Common myeloid progenitor, CD34-positive (primary cell): ENCODE results near the gene COL4A2.

ENCODE experiments used
- CTCF ChIA-PET: fragments of 350-600 bp; sonication (Branson Sonifier 250); formaldehyde crosslinking; loops from one replicate; lab custom pipeline; 2021; ENCODE audit warnings: antibody characterized with exemption; lab: Charles Lee
- POLR2A ChIA-PET: fragments of 350-600 bp; sonication (Branson Sonifier 250); formaldehyde crosslinking; loops from one replicate; lab custom pipeline; 2021; ENCODE audit warnings: antibody characterized with exemption; lab: Charles Lee
- DNase-seq, 3 donors: peaks; one replicate each; pipeline versions ENCODE4 v3.0.0 to v3.0.0-alpha.2; 2013
- H3K27ac ChIP-seq, 2 experiments: 1 replicate in 1 of 2; 2 replicates in 1 of 2; pipeline ENCODE4 v1.7.0; 2013; ENCODE audit warnings: inconsistent platforms in 2 of 2, low read length in 2 of 2, mild to moderate bottlenecking in 2 of 2, low read depth in 1 of 2, moderate library complexity in 1 of 2; ENCODE audit not compliant: severe bottlenecking in 2 of 2, insufficient read depth in 1 of 2, poor library complexity in 1 of 2
- H3K27me3 ChIP-seq, 5 experiments: replicated peaks in 2 of 5; 1 replicate in 3 of 5; 2 replicates in 2 of 5; pipeline versions ENCODE4 v1.6.1 to v1.7.0; 2013; ENCODE audit warnings: low read length in 4 of 5, mild to moderate bottlenecking in 2 of 5, moderate library complexity in 2 of 5, inconsistent platforms in 1 of 5; ENCODE audit not compliant: insufficient read depth in 5 of 5, control insufficient read depth in 4 of 5
- H3K36me3 ChIP-seq, 4 experiments: 1 replicate in 2 of 4; 2 replicates in 2 of 4; pipeline versions ENCODE4 v1.6.1 to v1.7.0; 2013; ENCODE audit warnings: low read length in 3 of 4, control low read depth in 1 of 4, mild to moderate bottlenecking in 1 of 4; ENCODE audit not compliant: control insufficient read depth in 4 of 4, insufficient read depth in 4 of 4
- H3K4me1 ChIP-seq, 4 experiments: 1 replicate in 3 of 4; 2 replicates in 1 of 4; pipeline versions ENCODE4 v1.6.1 to v1.7.1; 2013; ENCODE audit warnings: low read length in 3 of 4, mild to moderate bottlenecking in 3 of 4, control low read depth in 1 of 4, inconsistent platforms in 1 of 4, moderate library complexity in 1 of 4; ENCODE audit not compliant: control insufficient read depth in 4 of 4, insufficient read depth in 4 of 4; ENCODE audit errors: control extremely low read depth in 1 of 4
- H3K4me3 ChIP-seq, 7 experiments: 1 replicate in 4 of 7; 2 replicates in 3 of 7; pipeline versions ENCODE4 v1.5.1 to v1.7.0; 2013; ENCODE audit warnings: mild to moderate bottlenecking in 7 of 7, low read length in 6 of 7, moderate library complexity in 6 of 7, inconsistent platforms in 2 of 7, low read depth in 2 of 7, control low read depth in 1 of 7; ENCODE audit not compliant: insufficient read depth in 4 of 7, control insufficient read depth in 1 of 7; ENCODE audit errors: extremely low read depth in 1 of 7
- H3K9me3 ChIP-seq, 5 experiments: 1 replicate in 4 of 5; 2 replicates in 1 of 5; pipeline versions ENCODE4 v1.6.1 to v1.7.1; 2013; ENCODE audit warnings: low read length in 4 of 5, mild to moderate bottlenecking in 2 of 5, inconsistent platforms in 1 of 5, low read depth in 1 of 5, moderate library complexity in 1 of 5; ENCODE audit not compliant: control insufficient read depth in 4 of 5, insufficient read depth in 2 of 5; ENCODE audit errors: control extremely low read depth in 1 of 5
- WGBS: methylation state at CpG from one replicate; pipeline ENCODE4 v1.1.5; 2013; ENCODE audit not compliant: insufficient coverage; 5-methylcytosine and 5-hydroxymethylcytosine counted together

The COL4A2 gene

DNA sequence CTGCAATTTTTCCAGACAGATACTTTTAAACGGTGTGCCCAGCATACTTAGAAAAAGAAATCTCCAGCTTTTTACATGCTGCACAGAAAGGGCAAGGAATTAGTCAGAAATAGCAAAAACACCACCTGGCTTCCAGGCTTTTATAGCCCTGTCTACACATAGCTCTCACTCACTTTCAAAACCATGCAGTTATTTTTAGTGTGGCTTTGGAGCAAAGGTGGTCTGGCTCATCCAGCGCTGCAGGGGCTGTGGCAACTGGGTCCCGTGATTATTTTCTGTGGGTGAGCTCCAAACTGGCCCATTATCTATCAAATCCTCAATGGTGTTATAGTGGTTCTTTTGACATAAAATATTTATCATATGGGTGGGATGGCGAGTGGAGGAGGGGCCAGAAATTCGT is 57.0 kb downstream of the COL4A2 start:
- Histone ChIP-seq H3K27ac (no peak overlapping the region), H3K4me3 (no peak overlapping the region), H3K27me3 (peaks cover 0 to 39% (median 15%) of the 10 kb centered on the region in 5 experiments), H3K9me3 (no peaks in the 10 kb centered on the region), H3K36me3 (no peaks in the 10 kb centered on the region), H3K4me1 (peaks cover 0 to 2% (median 0%) of the 10 kb centered on the region in 4 experiments)
- ChIA-PET POLR2A (no interaction called here), CTCF (no interaction called here)
- no CpG with 5 or more reads among the region's 5 CpGs for WGBS
- no peak for DNase-seq

DNA sequence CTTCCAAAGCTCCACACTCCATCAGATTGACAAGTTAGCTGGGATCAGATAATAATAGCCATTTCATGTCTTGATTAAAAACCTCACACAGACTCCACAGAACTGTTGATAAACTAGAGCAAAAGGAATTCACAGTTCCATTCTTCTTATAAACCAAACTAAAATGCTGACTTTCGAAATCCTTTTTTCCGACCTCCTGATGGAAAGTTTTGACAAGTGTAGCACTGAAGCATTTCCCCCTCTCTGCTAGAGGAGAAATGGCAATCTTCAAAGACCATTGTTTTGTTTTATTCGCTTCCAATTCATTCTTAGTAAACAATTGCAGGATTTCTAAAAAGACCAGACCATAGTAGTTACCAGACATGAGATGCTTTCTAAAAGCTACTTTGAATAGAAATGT is 58.8 kb downstream of the COL4A2 start:
- no peaks in the 10 kb centered on the region for H3K36me3 ChIP-seq
- ChIA-PET POLR2A (no interaction called here), CTCF (interaction anchor here (1.1 kb wide), 1 partner anchor 45 kb away, joined by 3 read pairs; no protein-coding TSS in a partner anchor)
- H3K4me1 ChIP-seq: peaks cover 0 to 2% (median 0%) of the 10 kb centered on the region in 4 experiments
- H3K27ac ChIP-seq: no peak overlapping the region
- peaks cover 0 to 35% (median 10%) of the 10 kb centered on the region in 5 experiments for H3K27me3 ChIP-seq
- no peak overlapping the region for H3K4me3 ChIP-seq
- H3K9me3 ChIP-seq: no peaks in the 10 kb centered on the region
- no peak for DNase-seq
- WGBS: no CpG with 5 or more reads among the region's 3 CpGs

DNA sequence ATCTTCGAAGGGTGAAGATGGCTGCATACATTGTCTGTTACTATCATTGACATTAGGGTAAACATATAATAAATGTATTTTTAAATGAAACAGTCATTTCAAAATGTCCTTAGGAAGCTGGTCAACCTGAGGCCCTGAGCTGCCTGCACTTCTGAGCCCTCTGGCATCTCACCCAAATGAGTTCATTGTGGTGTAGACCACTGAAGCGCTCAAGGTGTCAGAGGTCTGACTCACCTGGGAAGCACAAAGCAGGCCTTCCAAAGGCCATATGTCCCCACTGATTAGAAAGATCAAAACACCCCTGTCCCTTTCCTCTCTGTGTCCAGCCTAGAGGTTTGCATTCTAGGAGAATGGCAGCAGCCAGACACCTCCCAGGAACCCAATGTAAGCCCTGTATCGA is 59.6 kb downstream of the COL4A2 start:
- no peak overlapping the region for H3K27ac ChIP-seq
- peaks cover 0 to 30% (median 10%) of the 10 kb centered on the region in 5 experiments for H3K27me3 ChIP-seq
- WGBS: 100% methylated on average over 2 of the region's 3 CpGs
- no peak for DNase-seq
- H3K4me3 ChIP-seq: no peak overlapping the region
- CTCF ChIA-PET: interaction anchor here (1.1 kb wide), 1 partner anchor 44 kb away, joined by 3 read pairs; no protein-coding TSS in a partner anchor
- no peaks in the 10 kb centered on the region for H3K9me3 ChIP-seq
- H3K36me3 ChIP-seq: no peaks in the 10 kb centered on the region
- peaks cover 0 to 2% (median 0%) of the 10 kb centered on the region in 4 experiments for H3K4me1 ChIP-seq
- POLR2A ChIA-PET: no interaction called here

- DNase-seq: no peak
- Histone ChIP-seq H3K9me3 (no peaks in the 10 kb centered on the region), H3K27ac (no peak overlapping the region), H3K4me3 (no peak overlapping the region), H3K4me1 (no peaks in the 10 kb centered on the region), H3K36me3 (no peaks in the 10 kb centered on the region), H3K27me3 (peaks cover 0 to 25% (median 10%) of the 10 kb centered on the region in 5 experiments)
- 71% methylated on average over 4 of the region's 4 CpGs for WGBS
- ChIA-PET CTCF (no interaction called here), POLR2A (no interaction called here)
Observed at GRCh38 chr13:110367620-110368019, 60.5 kb downstream of the COL4A2 start.

DNA sequence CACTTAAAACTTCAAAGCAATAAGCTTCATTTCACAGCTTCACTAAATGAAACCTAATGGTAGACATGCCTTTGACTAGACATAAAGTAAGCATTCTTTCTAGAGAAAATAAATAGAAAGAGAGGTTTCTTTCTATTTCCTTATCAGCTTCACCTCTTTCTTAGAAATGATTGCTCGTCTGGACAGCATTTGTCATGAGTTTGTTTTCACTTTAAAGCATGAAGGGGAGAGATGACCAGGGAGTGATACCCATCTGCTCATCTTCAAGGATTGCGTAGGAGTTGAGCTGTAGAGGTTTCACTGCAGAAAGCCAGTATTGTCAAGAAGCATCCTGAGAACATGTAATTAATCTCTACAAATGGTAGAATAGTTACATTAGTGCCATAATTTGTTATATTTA is 61.3 kb downstream of the COL4A2 start:
- no peak for DNase-seq
- Histone ChIP-seq H3K36me3 (no peaks in the 10 kb centered on the region), H3K9me3 (no peaks in the 10 kb centered on the region), H3K27me3 (peaks cover 0 to 25% (median 9%) of the 10 kb centered on the region in 5 experiments), H3K4me1 (no peaks in the 10 kb centered on the region), H3K27ac (no peak overlapping the region), H3K4me3 (no peak overlapping the region)
- CTCF ChIA-PET: interaction anchor here (0.6 kb wide), 1 partner anchor 100 kb away, joined by 3 read pairs; no protein-coding TSS in a partner anchor
- no CpG with 5 or more reads among the region's 2 CpGs for WGBS
- POLR2A ChIA-PET: no interaction called here

DNA sequence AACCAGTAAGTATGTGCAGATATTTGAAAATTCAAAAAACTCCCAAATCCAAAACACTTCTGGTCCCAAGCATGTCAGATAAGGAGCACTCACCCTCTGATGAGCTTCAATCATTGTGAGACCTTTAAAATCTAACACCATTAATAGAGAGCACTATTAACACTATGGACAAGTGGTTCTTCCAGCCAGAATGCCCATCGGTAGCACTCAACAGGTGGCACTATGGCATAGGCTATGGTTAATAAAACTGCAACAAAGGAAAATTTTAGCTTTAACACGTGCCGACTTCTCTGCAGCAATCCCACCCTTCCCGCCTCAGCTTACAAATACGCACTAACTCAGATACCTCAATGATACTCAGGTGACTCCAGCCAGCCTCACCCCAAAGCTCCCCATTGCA is 62.3 kb downstream of the COL4A2 start:
- no peak for DNase-seq
- WGBS: 100% methylated on average over 5 of the region's 5 CpGs
- no peaks in the 10 kb centered on the region for H3K9me3 ChIP-seq
- no peaks in the 10 kb centered on the region for H3K4me1 ChIP-seq
- H3K36me3 ChIP-seq: no peaks in the 10 kb centered on the region
- H3K27ac ChIP-seq: no peak overlapping the region
- POLR2A ChIA-PET: no interaction called here
- H3K4me3 ChIP-seq: no peak overlapping the region
- H3K27me3 ChIP-seq: peaks cover 0 to 24% (median 10%) of the 10 kb centered on the region in 5 experiments
- CTCF ChIA-PET: no interaction called here

- H3K27ac ChIP-seq: no peak overlapping the region
- no peaks in the 10 kb centered on the region for H3K4me1 ChIP-seq
- ChIA-PET POLR2A (interaction anchor here (0.6 to 1.1 kb wide), 2 partner anchors 8 to 18 kb away, joined by 4 to 5 read pairs; no protein-coding TSS in a partner anchor), CTCF (interaction anchor here (1.4 to 1.6 kb wide), 2 partner anchors 9 to 34 kb away, joined by 3 to 5 read pairs; no protein-coding TSS in a partner anchor)
- H3K9me3 ChIP-seq: no peaks in the 10 kb centered on the region
- DNase-seq: no peak
- H3K36me3 ChIP-seq: no peaks in the 10 kb centered on the region
- 75% methylated on average over 15 of the region's 20 CpGs for WGBS
- no peak overlapping the region for H3K4me3 ChIP-seq
- peaks cover 0 to 37% (median 6%) of the 10 kb centered on the region in 5 experiments for H3K27me3 ChIP-seq
Observed at GRCh38 chr13:110371550-110372465, 64.7 kb downstream of the COL4A2 start.
